Effector memory CD4-positive, alpha-beta T cell (primary cell): Measurements from ENCODE around the gene KRT79.

Experiments used
- DNase-seq, 3 donors: peaks; one replicate each; pipeline ENCODE4 v3.0.0-alpha.2; 2020
- H3K27ac ChIP-seq: 2 replicates; pipeline ENCODE4 v1.7.0; 2013; ENCODE audit warnings: mild to moderate bottlenecking, low read length, moderate library complexity; ENCODE audit not compliant: insufficient read depth, poor library complexity, severe bottlenecking
- H3K27me3 ChIP-seq: replicated peaks from 2 replicates; pipeline ENCODE4 v1.7.0; 2013; ENCODE audit warnings: mild to moderate bottlenecking, low read length; ENCODE audit not compliant: insufficient read depth, control insufficient read depth, poor library complexity, severe bottlenecking
- H3K36me3 ChIP-seq: 2 replicates; pipeline ENCODE4 v1.7.0; 2013; ENCODE audit warnings: mild to moderate bottlenecking, low read length, moderate library complexity; ENCODE audit not compliant: control insufficient read depth, insufficient read depth
- H3K4me1 ChIP-seq: 2 replicates; pipeline ENCODE4 v1.7.0; 2013; ENCODE audit warnings: low read length, mild to moderate bottlenecking; ENCODE audit not compliant: control insufficient read depth, insufficient read depth, poor library complexity, severe bottlenecking
- H3K4me3 ChIP-seq: 2 replicates; pipeline ENCODE4 v1.7.0; 2013; ENCODE audit warnings: low read length, low read depth, mild to moderate bottlenecking; ENCODE audit not compliant: insufficient read depth, poor library complexity, severe bottlenecking
- H3K9me3 ChIP-seq: 2 replicates; pipeline ENCODE4 v1.7.0; 2013; ENCODE audit warnings: mild to moderate bottlenecking, low read length, moderate library complexity; ENCODE audit not compliant: control insufficient read depth

The KRT79 gene

GRCh38 chr12:52788876-52789636 is 45.1 kb downstream of the KRT79 start:
- Histone ChIP-seq H3K36me3 (no peaks in the 10 kb centered on the region), H3K4me1 (no peaks in the 10 kb centered on the region), H3K4me3 (no peak overlapping the region), H3K9me3 (no peaks in the 10 kb centered on the region), H3K27me3 (no peaks in the 10 kb centered on the region), H3K27ac (no peak overlapping the region)
- no peak for DNase-seq

- H3K27me3 ChIP-seq: no peaks in the 10 kb centered on the region
Measured at GRCh38 chr12:52788192-52788875, 45.8 kb downstream of the KRT79 start.

GRCh38 chr12:52787324-52788191 is 46.6 kb downstream of the KRT79 start:
- Histone ChIP-seq H3K4me3 (no peak overlapping the region), H3K36me3 (no peaks in the 10 kb centered on the region), H3K9me3 (no peaks in the 10 kb centered on the region), H3K27ac (no peak overlapping the region), H3K27me3 (no peaks in the 10 kb centered on the region), H3K4me1 (no peaks in the 10 kb centered on the region)
- no peak for DNase-seq

More at GRCh38 chr12:52788192-52788875, 45.8 kb downstream of the KRT79 start:
- no peaks in the 10 kb centered on the region for H3K4me1 ChIP-seq
- no peaks in the 10 kb centered on the region for H3K36me3 ChIP-seq
- no peak overlapping the region for H3K4me3 ChIP-seq
- no peak overlapping the region for H3K27ac ChIP-seq
- no peaks in the 10 kb centered on the region for H3K9me3 ChIP-seq
- DNase-seq: no peak

- H3K27me3 ChIP-seq: no peaks in the 10 kb centered on the region
- DNase-seq: no peak
- H3K9me3 ChIP-seq: no peaks in the 10 kb centered on the region
Measured at GRCh38 chr12:52784909-52785308, 49.2 kb downstream of the KRT79 start.

GRCh38 chr12:52783563-52784316 is 50.4 kb downstream of the KRT79 start:
- H3K9me3 ChIP-seq: no peaks in the 10 kb centered on the region
- H3K4me3 ChIP-seq: no peak overlapping the region
- DNase-seq: no peak
- no peaks in the 10 kb centered on the region for H3K36me3 ChIP-seq
- no peak overlapping the region for H3K27ac ChIP-seq
- no peaks in the 10 kb centered on the region for H3K4me1 ChIP-seq
- no peaks in the 10 kb centered on the region for H3K27me3 ChIP-seq

More at GRCh38 chr12:52784909-52785308, 49.2 kb downstream of the KRT79 start:
- H3K36me3 ChIP-seq: no peaks in the 10 kb centered on the region
- no peak overlapping the region for H3K4me3 ChIP-seq
- no peak overlapping the region for H3K27ac ChIP-seq
- H3K4me1 ChIP-seq: no peaks in the 10 kb centered on the region

GRCh38 chr12:52782502-52782901 is 51.6 kb downstream of the KRT79 start:
- Histone ChIP-seq H3K4me3 (no peak overlapping the region), H3K36me3 (no peaks in the 10 kb centered on the region), H3K27me3 (no peaks in the 10 kb centered on the region), H3K4me1 (no peaks in the 10 kb centered on the region), H3K9me3 (no peaks in the 10 kb centered on the region), H3K27ac (no peak overlapping the region)
- no peak for DNase-seq

- no peaks in the 10 kb centered on the region for H3K27me3 ChIP-seq
- H3K4me1 ChIP-seq: no peaks in the 10 kb centered on the region
- H3K4me3 ChIP-seq: no peak overlapping the region
- H3K9me3 ChIP-seq: no peaks in the 10 kb centered on the region
- no peak overlapping the region for H3K27ac ChIP-seq
- no peaks in the 10 kb centered on the region for H3K36me3 ChIP-seq
- no peak for DNase-seq
Measured at GRCh38 chr12:52781399-52782082, 52.6 kb downstream of the KRT79 start.

- H3K36me3 ChIP-seq: no peaks in the 10 kb centered on the region
- no peaks in the 10 kb centered on the region for H3K9me3 ChIP-seq
- H3K4me3 ChIP-seq: no peak overlapping the region
Measured at GRCh38 chr12:52779914-52780313, 54.2 kb downstream of the KRT79 start.

GRCh38 chr12:52778833-52779232 is 55.3 kb downstream of the KRT79 start:
- H3K4me3 ChIP-seq: no peak overlapping the region
- H3K27me3 ChIP-seq: no peaks in the 10 kb centered on the region
- DNase-seq: no peak
- H3K27ac ChIP-seq: no peak overlapping the region
- H3K36me3 ChIP-seq: no peaks in the 10 kb centered on the region
- no peaks in the 10 kb centered on the region for H3K4me1 ChIP-seq
- no peaks in the 10 kb centered on the region for H3K9me3 ChIP-seq

More at GRCh38 chr12:52779914-52780313, 54.2 kb downstream of the KRT79 start:
- Histone ChIP-seq H3K27me3 (no peaks in the 10 kb centered on the region), H3K4me1 (no peaks in the 10 kb centered on the region), H3K27ac (no peak overlapping the region)
- no peak for DNase-seq
